A549 treated with DMSO at 1 μM for 4 hours (cell line): Measurements from ENCODE around the gene GSC2. TPM values are rescaled to one million over a fixed set of nuclear protein-coding genes. Genes with fewer than 3 reads are reported as not detected.

Source experiments
- total RNA-seq: library from RNA; stranded (reverse); fragments of 200-300 nt; extraction: Qiagen RNA extraction; gene quantifications from 5 replicates; pipeline ENCODE4 v1.2.3, GENCODE V29; 2022; ENCODE audit warnings: low read depth

Gene GSC2, protein sequence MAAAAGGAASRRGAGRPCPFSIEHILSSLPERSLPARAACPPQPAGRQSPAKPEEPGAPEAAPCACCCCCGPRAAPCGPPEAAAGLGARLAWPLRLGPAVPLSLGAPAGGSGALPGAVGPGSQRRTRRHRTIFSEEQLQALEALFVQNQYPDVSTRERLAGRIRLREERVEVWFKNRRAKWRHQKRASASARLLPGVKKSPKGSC
- total RNA-seq: not detected in 5 replicates

DNA sequence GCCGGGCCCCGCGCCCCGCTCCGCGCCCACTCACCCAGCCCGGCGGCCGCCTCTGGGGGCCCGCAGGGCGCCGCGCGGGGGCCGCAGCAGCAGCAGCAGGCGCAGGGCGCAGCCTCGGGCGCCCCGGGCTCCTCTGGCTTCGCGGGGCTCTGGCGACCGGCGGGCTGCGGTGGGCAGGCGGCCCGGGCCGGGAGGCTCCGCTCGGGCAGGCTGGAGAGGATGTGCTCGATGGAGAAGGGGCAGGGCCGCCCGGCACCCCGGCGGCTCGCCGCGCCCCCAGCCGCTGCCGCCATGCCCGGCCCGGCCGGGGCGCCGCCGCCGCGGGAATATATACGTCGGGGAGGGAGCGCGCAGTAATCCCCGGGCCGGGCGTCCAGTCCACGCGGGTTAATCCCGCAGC, at the start of gene GSC2:
Gene GSC2, minus strand, starts transcription at position 302 of the 400 bp plus-strand sequence. Its CDS starts 9 bp downstream, at position 293.

DNA sequence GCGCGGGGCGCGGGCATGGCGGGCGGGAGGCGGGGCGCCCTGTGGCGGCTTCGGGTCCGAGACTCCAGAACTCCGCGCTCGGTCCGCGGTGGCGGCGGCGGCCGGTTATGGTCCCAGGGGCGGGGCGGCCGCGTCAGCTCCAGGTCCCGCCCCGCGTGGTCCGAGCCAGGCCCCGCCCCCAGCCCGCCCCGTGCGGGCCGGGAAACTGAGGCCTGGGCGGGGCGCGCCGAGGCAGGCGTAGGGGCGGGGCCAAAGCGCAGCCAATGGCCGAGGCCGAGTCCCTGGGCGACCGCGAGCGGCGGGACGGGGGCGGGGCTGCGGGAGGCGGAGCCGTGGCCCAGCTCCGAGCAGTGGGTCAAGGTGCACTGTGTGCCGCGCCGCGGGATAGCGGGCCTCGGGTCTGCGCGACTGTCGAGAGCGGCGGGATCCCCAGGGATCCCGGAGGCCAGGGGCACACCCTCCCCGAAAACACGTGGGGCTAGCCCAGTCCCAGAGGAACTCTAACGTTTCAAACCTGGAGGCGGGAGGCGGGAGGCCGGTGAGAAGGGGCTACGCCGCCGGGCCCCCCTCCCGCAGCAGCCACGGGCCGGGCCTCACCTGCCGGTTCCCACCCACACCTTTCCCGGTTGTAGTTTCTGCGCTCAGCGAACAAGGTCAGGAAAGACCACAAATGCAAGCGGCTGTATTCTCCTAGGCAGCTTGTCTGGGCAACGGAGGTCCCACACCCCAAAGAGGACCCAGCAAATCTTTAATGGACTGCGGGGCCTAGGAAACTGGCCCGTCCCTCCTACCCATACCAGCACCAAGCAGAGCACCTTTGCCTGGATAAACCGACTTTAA, 28.8 kb upstream of the GSC2 start, which contains the start of gene SLC25A1:
Gene SLC25A1, minus strand, starts transcription at position 80 of the 840 bp plus-strand sequence. Its CDS starts 63 bp downstream, at position 17.

GRCh38 chr22:19130959-19131684, 19.0 kb downstream of the GSC2 start, which contains the start of gene TSSK2:
TSSK2 (plus strand) TSS chr22:19131308; CDS start chr22:19131400, 92 bp downstream.

DNA sequence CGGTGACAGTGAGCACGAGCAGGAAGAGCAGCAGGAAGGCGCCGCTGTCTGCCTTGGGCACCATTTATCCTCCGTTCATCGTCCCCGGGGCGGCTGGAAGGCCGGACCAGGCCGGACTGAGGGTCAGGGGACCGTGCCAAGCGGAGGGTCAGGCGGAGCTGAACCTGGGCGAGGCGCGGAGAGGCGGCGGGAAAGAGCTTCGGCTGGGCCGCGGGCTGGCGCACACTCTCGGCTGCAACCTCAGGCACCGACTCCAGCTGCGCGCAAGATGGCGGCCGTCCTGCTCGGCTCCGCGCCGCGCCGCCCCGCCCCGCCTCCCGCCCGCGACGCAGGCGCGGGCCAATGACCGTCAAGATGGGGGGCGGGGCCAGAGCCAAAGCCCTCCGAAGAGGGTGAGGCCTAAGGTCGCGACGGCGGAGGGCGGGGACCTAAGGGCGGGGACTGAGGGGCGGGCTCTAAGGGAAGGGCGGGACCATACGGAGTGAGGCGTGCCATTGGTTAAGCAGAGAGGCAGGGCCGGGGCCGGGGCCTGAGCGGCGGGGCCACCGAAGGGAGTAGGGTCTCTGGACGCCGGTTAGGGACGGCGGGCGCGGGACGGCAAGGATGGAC, 27.8 kb downstream of the GSC2 start, which contains the start of gene DGCR2:
Gene DGCR2, minus strand, starts transcription at position 270 of the 609 bp plus-strand sequence. Its CDS starts 206 bp downstream, at position 64.

Other genes with a start within 250 kb of the GSC2 start
- gene DGCR6, start 244.0 kb downstream of the GSC2 start, total RNA-seq: 0.53 to 1.6 TPM (median 1.3 TPM) in 5 replicates
- 0.11 to 0.71 TPM (median 0.44 TPM) in 5 replicates for gene PRODH, start 214.0 kb downstream of the GSC2 start, total RNA-seq
- gene DGCR2, start 27.9 kb downstream of the GSC2 start, total RNA-seq: 19.0 to 23.2 TPM (median 21.0 TPM) in 5 replicates
- gene TSSK2, start 19.0 kb downstream of the GSC2 start, total RNA-seq: 0.07 TPM in 1 of 5 replicates, not detected in the others
- 11.2 to 12.8 TPM (median 11.9 TPM) in 5 replicates for gene ESS2, start 5.6 kb downstream of the GSC2 start, total RNA-seq
- 49.0 to 63.2 TPM (median 57.0 TPM) in 5 replicates for gene SLC25A1, start 28.4 kb upstream of the GSC2 start, total RNA-seq
- gene CLTCL1, start 141.4 kb upstream of the GSC2 start, total RNA-seq: 4.6 to 6.0 TPM (median 5.4 TPM) in 5 replicates